SK-N-SH (cell line): ENCODE data around the gene CASZ1. TPM values are rescaled to one million over a fixed set of nuclear protein-coding genes. Genes with fewer than 3 reads are reported as not detected.

Experiments used
- CTCF ChIA-PET: fragments of 300-600, 350-600 bp; formaldehyde crosslinking; extraction: SDS; loops from one replicate; lab custom pipeline; 2021; lab: Yijun Ruan, JAX
- POLR2A ChIA-PET: fragments of 350-600 bp; sonication (Branson Sonifier 250); formaldehyde crosslinking; extraction: SDS; loops from one replicate; lab custom pipeline; 2020; ENCODE audit warnings: antibody characterized with exemption, inconsistent platforms; lab: Yijun Ruan, JAX
- DNase-seq: peaks from one replicate; pipeline ENCODE4 v3.0.0; 2012
- H2AFZ ChIP-seq: fragments of 200-600 bp; sonication (generic); 2 replicates; pipeline ENCODE4 v1.8.1; 2016; ENCODE audit warnings: antibody characterized with exemption, mild to moderate bottlenecking, low read depth
- H3F3A ChIP-seq: fragments of 200-600 bp; sonication (generic); replicated peaks from 2 replicates; pipeline ENCODE3; 2016; ENCODE audit warnings: antibody characterized with exemption, mild to moderate bottlenecking; ENCODE audit not compliant: insufficient read depth
- H3K27ac ChIP-seq, 2 experiments: fragments of 200-500 bp in 1 of 2; fragments of 200-600 bp in 1 of 2; sonication (Bioruptor generic) in 1 of 2; sonication (generic), shearing (Covaris generic) in 1 of 2; 2 replicates each; pipeline versions ENCODE4 v1.5.1 to v1.6.1; 2014 to 2016; ENCODE audit warnings: low read depth in 2 of 2, inconsistent platforms in 1 of 2, low read length in 1 of 2, mild to moderate bottlenecking in 1 of 2, mixed read lengths in 1 of 2
- H3K27me3 ChIP-seq: fragments of 200-600 bp; sonication (generic), shearing (Covaris generic); 2 replicates; pipeline ENCODE4 v1.6.1; 2016; ENCODE audit warnings: mixed run types; ENCODE audit not compliant: insufficient read depth
- H3K36me3 ChIP-seq, 2 experiments: fragments of 200-500 bp in 1 of 2; fragments of 200-600 bp in 1 of 2; sonication (Bioruptor generic) in 1 of 2; sonication (generic) in 1 of 2; replicated peaks in 1 of 2; 2 replicates each; pipeline versions ENCODE3 to v1.5.1; 2014 to 2016; ENCODE audit warnings: low read length in 1 of 2, mild to moderate bottlenecking in 1 of 2; ENCODE audit not compliant: insufficient read depth in 2 of 2, control insufficient read depth in 1 of 2
- H3K4me1 ChIP-seq, 2 experiments: fragments of 200-500 bp in 1 of 2; fragments of 200-600 bp in 1 of 2; sonication (Bioruptor generic) in 1 of 2; sonication (generic), shearing (Covaris generic) in 1 of 2; 2 replicates each; pipeline versions ENCODE4 v1.5.1 to v1.6.1; 2014 to 2016; ENCODE audit warnings: low read depth in 1 of 2, low read length in 1 of 2, mixed run types in 1 of 2; ENCODE audit not compliant: insufficient read depth in 2 of 2, control insufficient read depth in 1 of 2
- H3K4me2 ChIP-seq: fragments of 200-600 bp; sonication (generic), shearing (Covaris generic); 2 replicates; pipeline ENCODE4 v1.6.1; 2017; ENCODE audit warnings: mixed run types
- H3K4me3 ChIP-seq, 2 experiments: fragments of 200-500 bp in 1 of 2; fragments of 200-600 bp in 1 of 2; sonication (Bioruptor generic) in 1 of 2; sonication (generic), shearing (Covaris generic) in 1 of 2; 2 replicates each; pipeline versions ENCODE4 v1.5.1 to v1.8.1; 2014 to 2016; ENCODE audit warnings: low read depth in 2 of 2, inconsistent platforms in 1 of 2, low read length in 1 of 2, mild to moderate bottlenecking in 1 of 2, mixed read lengths in 1 of 2, moderate library complexity in 1 of 2
- H3K79me2 ChIP-seq: fragments of 200-600 bp; sonication (generic); 2 replicates; pipeline ENCODE4 v1.8.1; 2017; ENCODE audit warnings: mild to moderate bottlenecking; ENCODE audit not compliant: insufficient read depth
- H3K9ac ChIP-seq: fragments of 200-600 bp; sonication (generic); 2 replicates; pipeline ENCODE4 v1.6.1; 2017; ENCODE audit warnings: mixed run types
- H3K9me2 ChIP-seq: fragments of 200-600 bp; sonication (generic); 2 replicates; pipeline ENCODE4 v1.6.1; 2017; ENCODE audit warnings: mixed run types
- H3K9me3 ChIP-seq: fragments of 200-600 bp; sonication (generic); 2 replicates; pipeline ENCODE4 v1.6.1; 2017; ENCODE audit warnings: mixed run types, mild to moderate bottlenecking, moderate library complexity
- H4K20me1 ChIP-seq: fragments of 200-600 bp; sonication (generic); 2 replicates; pipeline ENCODE4 v1.6.1; 2017; ENCODE audit warnings: mild to moderate bottlenecking, mixed run types; ENCODE audit not compliant: insufficient read depth
- EP300 ChIP-seq, 2 experiments: IDR thresholded peaks; 2 replicates each; pipeline versions ENCODE4 v1.4.0 to v1.6.1; 2012; ENCODE audit warnings: borderline replicate concordance in 1 of 2, low read depth in 1 of 2, low read length in 1 of 2
- FOXM1 ChIP-seq: IDR thresholded peaks from 2 replicates; pipeline ENCODE4 v1.4.0; 2012; ENCODE audit warnings: low read depth, mild to moderate bottlenecking
- GABPA ChIP-seq: IDR thresholded peaks from 2 replicates; pipeline ENCODE4 v1.4.0; 2012; ENCODE audit warnings: low read depth, mild to moderate bottlenecking
- GATA2 ChIP-seq: sonication (generic); formaldehyde crosslinking; IDR thresholded peaks from 2 replicates; pipeline ENCODE4 v1.5.0; 2020; ENCODE audit warnings: mild to moderate bottlenecking, missing genetic modification reagents
- JUND ChIP-seq: IDR thresholded peaks from 2 replicates; pipeline ENCODE4 v1.4.0; 2012
- MEF2A ChIP-seq: IDR thresholded peaks from 2 replicates; pipeline ENCODE4 v1.4.0; 2012; ENCODE audit warnings: low read depth, borderline replicate concordance
- MXI1 ChIP-seq: IDR thresholded peaks from 2 replicates; pipeline ENCODE4 v1.6.1; 2012; ENCODE audit warnings: mild to moderate bottlenecking, low read depth, low read length, improper control_type of control experiment
- POLR2AphosphoS5 ChIP-seq: IDR thresholded peaks from 2 replicates; pipeline ENCODE4 v1.6.1; 2012; ENCODE audit warnings: low read depth, low read length
- RAD21 ChIP-seq: IDR thresholded peaks from 2 replicates; pipeline ENCODE4 v1.6.1; 2012; ENCODE audit warnings: mild to moderate bottlenecking, low read length
- REST ChIP-seq: IDR thresholded peaks from 2 replicates; pipeline ENCODE4 v1.6.1; 2012; ENCODE audit warnings: mild to moderate bottlenecking, low read depth, low read length, moderate library complexity
- SIN3A ChIP-seq: IDR thresholded peaks from 2 replicates; pipeline ENCODE4 v1.6.1; 2012; ENCODE audit warnings: low read depth, mild to moderate bottlenecking, low read length, moderate library complexity, borderline replicate concordance
- SMC3 ChIP-seq: IDR thresholded peaks from 2 replicates; pipeline ENCODE4 v1.6.1; 2012; ENCODE audit warnings: low read depth, low read length, improper control_type of control experiment
- TCF12 ChIP-seq: IDR thresholded peaks from 2 replicates; pipeline ENCODE4 v1.4.0; 2012
- TEAD4 ChIP-seq: IDR thresholded peaks from 2 replicates; pipeline ENCODE4 v1.4.0; 2012; ENCODE audit warnings: mild to moderate bottlenecking, borderline replicate concordance; ENCODE audit not compliant: insufficient read depth
- USF1 ChIP-seq: IDR thresholded peaks from 2 replicates; pipeline ENCODE4 v1.4.0; 2012; ENCODE audit warnings: low read depth, borderline replicate concordance
- ZBTB33 ChIP-seq: IDR thresholded peaks from 2 replicates; pipeline ENCODE4 v1.4.0; 2012; ENCODE audit warnings: low read depth, borderline replicate concordance
- WGBS: methylation state at CpG from one replicate; pipeline ENCODE4 v1.1.6; 2017; ENCODE audit warnings: low lambda C conversion rate; 5-methylcytosine and 5-hydroxymethylcytosine counted together
- polyA plus RNA-seq, 3 experiments: library from polyadenylated mRNA; depleted of rRNA; stranded (reverse); fragments of >200 nt; gene quantifications; 2 replicates each; pipeline ENCODE4 v1.2.3, GENCODE V29; 2012
- TF ChIP-seq, protein P1 (sequence below): IDR thresholded peaks from 2 replicates; pipeline ENCODE4 v1.4.0; 2012; ENCODE audit warnings: low read depth
- TF ChIP-seq, protein P2 (sequence below): IDR thresholded peaks from 2 replicates; pipeline ENCODE4; 2012

The CASZ1 gene, protein sequence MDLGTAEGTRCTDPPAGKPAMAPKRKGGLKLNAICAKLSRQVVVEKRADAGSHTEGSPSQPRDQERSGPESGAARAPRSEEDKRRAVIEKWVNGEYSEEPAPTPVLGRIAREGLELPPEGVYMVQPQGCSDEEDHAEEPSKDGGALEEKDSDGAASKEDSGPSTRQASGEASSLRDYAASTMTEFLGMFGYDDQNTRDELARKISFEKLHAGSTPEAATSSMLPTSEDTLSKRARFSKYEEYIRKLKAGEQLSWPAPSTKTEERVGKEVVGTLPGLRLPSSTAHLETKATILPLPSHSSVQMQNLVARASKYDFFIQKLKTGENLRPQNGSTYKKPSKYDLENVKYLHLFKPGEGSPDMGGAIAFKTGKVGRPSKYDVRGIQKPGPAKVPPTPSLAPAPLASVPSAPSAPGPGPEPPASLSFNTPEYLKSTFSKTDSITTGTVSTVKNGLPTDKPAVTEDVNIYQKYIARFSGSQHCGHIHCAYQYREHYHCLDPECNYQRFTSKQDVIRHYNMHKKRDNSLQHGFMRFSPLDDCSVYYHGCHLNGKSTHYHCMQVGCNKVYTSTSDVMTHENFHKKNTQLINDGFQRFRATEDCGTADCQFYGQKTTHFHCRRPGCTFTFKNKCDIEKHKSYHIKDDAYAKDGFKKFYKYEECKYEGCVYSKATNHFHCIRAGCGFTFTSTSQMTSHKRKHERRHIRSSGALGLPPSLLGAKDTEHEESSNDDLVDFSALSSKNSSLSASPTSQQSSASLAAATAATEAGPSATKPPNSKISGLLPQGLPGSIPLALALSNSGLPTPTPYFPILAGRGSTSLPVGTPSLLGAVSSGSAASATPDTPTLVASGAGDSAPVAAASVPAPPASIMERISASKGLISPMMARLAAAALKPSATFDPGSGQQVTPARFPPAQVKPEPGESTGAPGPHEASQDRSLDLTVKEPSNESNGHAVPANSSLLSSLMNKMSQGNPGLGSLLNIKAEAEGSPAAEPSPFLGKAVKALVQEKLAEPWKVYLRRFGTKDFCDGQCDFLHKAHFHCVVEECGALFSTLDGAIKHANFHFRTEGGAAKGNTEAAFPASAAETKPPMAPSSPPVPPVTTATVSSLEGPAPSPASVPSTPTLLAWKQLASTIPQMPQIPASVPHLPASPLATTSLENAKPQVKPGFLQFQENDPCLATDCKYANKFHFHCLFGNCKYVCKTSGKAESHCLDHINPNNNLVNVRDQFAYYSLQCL (N-terminal part only)
- polyA plus RNA-seq (2012; rRNA removed): 0.37 and 0.51 TPM in 2 replicates
- polyA plus RNA-seq (2012; cell fraction: cytosol; rRNA removed): 0.21 and 0.41 TPM in 2 replicates
- 1.0 and 1.4 TPM in 2 replicates for polyA plus RNA-seq (2012; cell fraction: nucleus; rRNA removed)

GRCh38 chr1:10796029-10796944 lies at the start of gene CASZ1:
Gene CASZ1 (minus strand): TSS chr1:10796646. CDS start chr1:10693889, 102,757 bp downstream.
- Histone ChIP-seq H2AFZ (peak within 1 kb of the TSS; percentile 59; the same call in 1 of the 2 replicates), H3K9me3 (no peaks in the 10 kb centered on the region), H3K4me2 (peak within 1 kb of the TSS; percentile 89), H3F3A (peaks cover 3% of the 10 kb centered on the region), H3K36me3 (no peaks in the 10 kb centered on the region), H3K9ac (no peak within 1 kb of the TSS; the same call in 1 of the 2 replicates), H3K9me2 (no peaks in the 10 kb centered on the region), H3K27ac (no peak within 1 kb of the TSS), H3K27me3 (peaks cover 53% of the 10 kb centered on the region), H4K20me1 (no peaks in the 10 kb centered on the region), H3K79me2 (no peaks in the 10 kb centered on the region), H3K4me3 (peak within 1 kb of the TSS; percentile 52 to 67), H3K4me1 (peaks cover 3 to 18% of the 10 kb centered on the region in 2 experiments; a peak in 2 of 4 replicates)
- peak; percentile 99 for DNase-seq
- ChIA-PET POLR2A (no interaction called here), CTCF (interaction anchor here (0.7 to 3.6 kb wide), 8 partner anchors 15 to 289 kb away, joined by 3 to 19 read pairs (median 4); no protein-coding TSS in a partner anchor)
- 0% methylated on average over 2 of the region's 88 CpGs for WGBS
- TF ChIP-seq, protein P1, sequence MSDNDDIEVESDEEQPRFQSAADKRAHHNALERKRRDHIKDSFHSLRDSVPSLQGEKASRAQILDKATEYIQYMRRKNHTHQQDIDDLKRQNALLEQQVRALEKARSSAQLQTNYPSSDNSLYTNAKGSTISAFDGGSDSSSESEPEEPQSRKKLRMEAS: peak; percentile 11; the same call in 1 of the 2 replicates
- TF ChIP-seq TCF12 (peak; percentile 27; the same call in 1 of the 2 replicates), MXI1 (no peak; the same call in 1 of the 2 replicates), TEAD4 (peak; percentile 20; the same call in 1 of the 2 replicates), JUND (peak; percentile 83), RAD21 (no peak; the same call in 1 of the 2 replicates), USF1 (no peak), POLR2AphosphoS5 (no peak), FOXM1 (0 out of 2 replicates have a peak, but pooled peaks have one; percentile 30), SIN3A (no peak; the same call in 1 of the 2 replicates), REST (no peak), ZBTB33 (no peak), MEF2A (no peak), GATA2 (CRISPR knock-in tag) (no peak), EP300 (IDR thresholded peaks at IDR 0.05; ENCODE audit: borderline replicate concordance in 1 of 2, low read depth in 1 of 2, low read length in 1 of 2) (0 out of 4 replicates have a peak, but pooled peaks have one; percentile 34 to 37), GABPA (no peak), SMC3 (peak; percentile 15; the same call in 1 of the 2 replicates)
- TF ChIP-seq, protein P2, sequence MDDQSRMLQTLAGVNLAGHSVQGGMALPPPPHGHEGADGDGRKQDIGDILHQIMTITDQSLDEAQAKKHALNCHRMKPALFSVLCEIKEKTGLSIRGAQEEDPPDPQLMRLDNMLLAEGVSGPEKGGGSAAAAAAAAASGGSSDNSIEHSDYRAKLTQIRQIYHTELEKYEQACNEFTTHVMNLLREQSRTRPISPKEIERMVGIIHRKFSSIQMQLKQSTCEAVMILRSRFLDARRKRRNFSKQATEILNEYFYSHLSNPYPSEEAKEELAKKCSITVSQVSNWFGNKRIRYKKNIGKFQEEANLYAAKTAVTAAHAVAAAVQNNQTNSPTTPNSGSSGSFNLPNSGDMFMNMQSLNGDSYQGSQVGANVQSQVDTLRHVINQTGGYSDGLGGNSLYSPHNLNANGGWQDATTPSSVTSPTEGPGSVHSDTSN: peak; percentile 57; the same call in 1 of the 2 replicates
